Transverse colon (tissue), 4 donors: ENCODE data around the gene RAPGEF4. TPM values are rescaled to one million over a fixed set of nuclear protein-coding genes. Genes with fewer than 3 reads are reported as not detected.

Experiments
- DNase-seq: peaks from one replicate; pipeline ENCODE4 v3.0.0-alpha.2; 2019
- H3K27ac ChIP-seq, 4 donors: fragments of 200-600 bp; sonication (generic); 2 replicates each; pipeline ENCODE4 v1.5.1; 2016 to 2018; ENCODE audit warnings: inconsistent platforms in 4 of 4
- H3K27me3 ChIP-seq: fragments of 200-600 bp; sonication (generic); 2 replicates; pipeline ENCODE4 v1.5.1; 2017; ENCODE audit warnings: inconsistent platforms
- H3K36me3 ChIP-seq, 4 donors: fragments of 200-600 bp; sonication (generic); 2 replicates each; pipeline ENCODE4 v1.5.1; 2017 to 2019; ENCODE audit warnings: inconsistent platforms in 4 of 4
- H3K4me1 ChIP-seq, 4 donors: fragments of 200-600 bp; sonication (generic); 2 replicates each; pipeline ENCODE4 v1.5.1; 2017 to 2020; ENCODE audit warnings: inconsistent platforms in 4 of 4
- H3K4me3 ChIP-seq, 4 donors: fragments of 200-600 bp; sonication (generic); 1 replicate in 1 of 4; 2 replicates in 3 of 4; pipeline versions ENCODE4 v1.5.1 to v1.6.1; 2017 to 2019; ENCODE audit warnings: inconsistent platforms in 4 of 4
- H3K9me3 ChIP-seq, 2 donors: fragments of 200-600 bp; sonication (generic); 2 replicates each; pipeline ENCODE4 v1.5.1; 2017 to 2019; ENCODE audit warnings: inconsistent platforms in 2 of 2
- EP300 ChIP-seq: sonication (generic); formaldehyde crosslinking; IDR thresholded peaks from one replicate; pipeline ENCODE4 v1.6.1; 2017; ENCODE audit warnings: antibody characterized with exemption, low read depth
- POLR2A ChIP-seq: fragments of 450-650 bp; IDR thresholded peaks from one replicate; pipeline ENCODE4 v1.6.1; 2016; ENCODE audit warnings: antibody characterized with exemption, mild to moderate bottlenecking, moderate library complexity
- POLR2AphosphoS5 ChIP-seq, 3 donors: sonication (generic); formaldehyde crosslinking; IDR thresholded peaks; one replicate each; pipeline ENCODE4 v1.6.1; 2016; ENCODE audit warnings: antibody characterized with exemption in 3 of 3
- WGBS, 2 donors: methylation state at CpG; one replicate each; pipeline ENCODE4 v1.1.5; 2018; ENCODE audit warnings: low coverage in 1 of 2; 5-methylcytosine and 5-hydroxymethylcytosine counted together
- in situ Hi-C, 4 donors: fragments of 200-750 bp; cut with MboI; loops; one replicate each; pipeline versions ENCODE4 v1.15.0 to v1.15.1; 2017; ENCODE audit warnings: low sequenced_read_pairs in 3 of 4, low pct_ligation_motif_present in 1 of 4, low pct_unique_long_range_greater_than_20kb in 1 of 4
- intact Hi-C: fragments of 100-400 bp; cut with DNase I; formaldehyde crosslinking; loops from one replicate; pipeline ENCODE4 v1.15.1; 2023; ENCODE audit warnings: low total_unique reads
- total RNA-seq, 4 donors: library from RNA; depleted of rRNA; stranded (reverse); fragments of >200 nt; gene quantifications; one replicate each; pipeline ENCODE4 v1.1.0, GENCODE V29; 2016
- TF ChIP-seq, protein P1 (sequence below), 5 experiments: fragments of 200-600 bp in 3 of 5; fragments of 450-650 bp in 2 of 5; sonication (generic) in 3 of 5; IDR thresholded peaks; 1 replicate in 2 of 5; 2 replicates in 3 of 5; pipeline ENCODE4 v1.5.1; 2016 to 2017; ENCODE audit warnings: antibody characterized with exemption in 5 of 5, inconsistent platforms in 3 of 5, mild to moderate bottlenecking in 2 of 5, moderate library complexity in 1 of 5

Gene RAPGEF4
- total RNA-seq, 4 donors from 2014 or later, result 1.4 to 12.3 (median 2.2) TPM; not detected in 1

DNA sequence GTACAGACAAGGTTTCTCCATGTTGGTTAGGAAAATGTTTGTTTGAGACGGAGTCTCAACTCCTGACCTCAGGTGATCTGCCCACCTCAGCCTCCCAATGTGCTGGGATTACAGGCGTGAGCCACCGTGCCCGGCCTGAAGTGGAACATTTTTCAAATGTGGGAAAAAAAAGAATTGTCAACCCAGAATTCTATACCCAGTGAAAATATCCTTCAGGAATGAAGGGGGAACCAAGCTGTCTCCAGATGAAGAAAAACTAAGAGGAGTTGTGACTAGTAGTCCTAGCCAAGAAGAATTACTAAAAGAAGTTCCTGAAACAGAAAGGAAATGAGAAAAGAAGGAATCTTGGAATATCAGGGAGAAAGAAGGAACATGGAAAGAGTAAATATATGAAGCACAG lies 25.7 kb downstream of the RAPGEF4 start:
- no peak overlapping the region for H3K4me3 ChIP-seq
- 92% methylated on average over 4 of the region's 4 CpGs; no CpG with 5 or more reads in 1 of the 2 donors for WGBS, 2 donors
- peaks cover 0 to 9% of the 10 kb centered on the region in 2 donors for H3K9me3 ChIP-seq
- no peaks in the 10 kb centered on the region for H3K36me3 ChIP-seq
- DNase-seq, result no peak
- intact Hi-C loops, result no loop called here
- in situ Hi-C loops, result no loop called here
- H3K27me3 ChIP-seq, result no peaks in the 10 kb centered on the region
- TF ChIP-seq POLR2A (no peak), POLR2AphosphoS5 (IDR thresholded peaks at IDR 0.05) (no peak), EP300 (no peak)
- TF ChIP-seq, protein P1, sequence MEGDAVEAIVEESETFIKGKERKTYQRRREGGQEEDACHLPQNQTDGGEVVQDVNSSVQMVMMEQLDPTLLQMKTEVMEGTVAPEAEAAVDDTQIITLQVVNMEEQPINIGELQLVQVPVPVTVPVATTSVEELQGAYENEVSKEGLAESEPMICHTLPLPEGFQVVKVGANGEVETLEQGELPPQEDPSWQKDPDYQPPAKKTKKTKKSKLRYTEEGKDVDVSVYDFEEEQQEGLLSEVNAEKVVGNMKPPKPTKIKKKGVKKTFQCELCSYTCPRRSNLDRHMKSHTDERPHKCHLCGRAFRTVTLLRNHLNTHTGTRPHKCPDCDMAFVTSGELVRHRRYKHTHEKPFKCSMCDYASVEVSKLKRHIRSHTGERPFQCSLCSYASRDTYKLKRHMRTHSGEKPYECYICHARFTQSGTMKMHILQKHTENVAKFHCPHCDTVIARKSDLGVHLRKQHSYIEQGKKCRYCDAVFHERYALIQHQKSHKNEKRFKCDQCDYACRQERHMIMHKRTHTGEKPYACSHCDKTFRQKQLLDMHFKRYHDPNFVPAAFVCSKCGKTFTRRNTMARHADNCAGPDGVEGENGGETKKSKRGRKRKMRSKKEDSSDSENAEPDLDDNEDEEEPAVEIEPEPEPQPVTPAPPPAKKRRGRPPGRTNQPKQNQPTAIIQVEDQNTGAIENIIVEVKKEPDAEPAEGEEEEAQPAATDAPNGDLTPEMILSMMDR (IDR thresholded peaks at IDR 0.05), result no peak
- no peaks in the 10 kb centered on the region for H3K4me1 ChIP-seq
- no peak overlapping the region for H3K27ac ChIP-seq

DNA sequence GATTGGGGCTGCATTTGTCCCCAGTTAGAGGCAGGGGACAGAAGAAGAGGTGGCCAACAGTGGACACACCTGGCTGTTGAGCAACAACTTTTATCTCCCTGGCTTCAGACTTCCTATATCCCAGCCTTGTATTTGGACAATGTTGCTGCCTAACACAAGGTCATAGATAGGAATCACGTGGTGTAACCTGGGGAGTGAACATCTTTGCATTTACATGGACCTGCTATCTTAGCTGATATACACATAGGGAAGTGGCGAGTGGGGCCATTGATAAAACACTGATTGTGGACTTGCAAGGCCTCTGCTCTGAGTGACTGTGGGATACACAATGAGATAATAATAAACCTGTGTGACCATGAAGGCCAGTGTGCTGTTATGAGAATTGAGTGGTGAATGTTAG lies 26.9 kb downstream of the RAPGEF4 start:
- DNase-seq, result no peak
- in situ Hi-C loops (no loop called here), intact Hi-C loops (no loop called here)
- TF ChIP-seq, protein P1 (IDR thresholded peaks at IDR 0.05), result no peak
- TF ChIP-seq EP300, result no peak
- no peaks in the 10 kb centered on the region for H3K4me1 ChIP-seq
- H3K4me3 ChIP-seq, result no peak overlapping the region
- H3K27me3 ChIP-seq, result no peaks in the 10 kb centered on the region
- 50 to 69% methylated on average over 1 to 2 of the region's 2 CpGs for WGBS, 2 donors
- H3K36me3 ChIP-seq, result no peaks in the 10 kb centered on the region
- H3K27ac ChIP-seq, result no peak overlapping the region
- H3K9me3 ChIP-seq, result peaks cover 0 to 9% of the 10 kb centered on the region in 2 donors

DNA sequence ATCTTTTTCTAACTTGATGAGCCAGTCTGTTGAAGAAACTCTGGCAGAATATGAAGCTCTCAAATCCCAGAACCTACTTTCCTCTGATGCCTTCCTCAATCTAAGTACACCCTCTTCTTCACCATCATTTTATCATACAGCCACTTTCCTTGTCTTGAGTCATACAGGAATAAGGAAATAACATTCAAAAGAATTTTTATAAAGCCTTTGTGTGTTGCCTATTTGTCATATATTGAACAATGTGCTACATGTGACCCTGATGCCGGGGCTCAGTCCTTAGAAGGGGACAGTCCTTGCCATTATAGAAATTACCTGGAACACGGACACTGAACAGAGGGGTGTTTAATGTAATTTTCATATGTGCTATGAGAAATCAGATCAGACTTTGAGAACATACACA lies 27.4 kb downstream of the RAPGEF4 start:
- H3K4me1 ChIP-seq, result no peaks in the 10 kb centered on the region
- no peak overlapping the region for H3K27ac ChIP-seq
- in situ Hi-C loops (no loop called here), intact Hi-C loops (no loop called here)
- WGBS, 2 donors, result 73 to 75% methylated on average over 2 of the region's 2 CpGs
- H3K4me3 ChIP-seq, result no peak overlapping the region
- no peak for TF ChIP-seq POLR2A
- H3K27me3 ChIP-seq, result no peaks in the 10 kb centered on the region
- peaks cover 0 to 9% of the 10 kb centered on the region in 2 donors for H3K9me3 ChIP-seq
- no peaks in the 10 kb centered on the region for H3K36me3 ChIP-seq
- no peak for DNase-seq

DNA sequence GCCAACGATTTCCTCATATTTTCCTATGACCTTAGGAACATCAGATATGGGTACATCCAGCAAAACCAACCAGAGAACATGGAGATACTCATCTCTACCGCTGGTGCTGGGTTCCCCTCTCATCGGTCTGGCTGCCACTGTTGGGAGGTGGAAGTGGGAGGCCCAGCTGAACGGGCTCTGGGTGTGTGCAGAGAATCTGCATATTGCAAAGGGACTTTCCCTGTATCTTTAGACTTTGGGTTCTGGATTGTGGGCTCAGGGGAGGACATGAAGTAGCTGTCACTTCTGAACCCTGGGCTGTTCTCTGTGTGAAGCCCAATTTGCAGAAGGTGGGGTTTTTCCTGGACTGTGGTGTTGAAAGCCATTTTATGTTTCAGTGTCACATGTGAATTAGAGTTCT lies 30.0 kb downstream of the RAPGEF4 start:
- TF ChIP-seq, protein P1 (IDR thresholded peaks at IDR 0.05), result no peak
- TF ChIP-seq EP300 (no peak), POLR2AphosphoS5 (IDR thresholded peaks at IDR 0.05) (no peak), POLR2A (no peak)
- no peak for DNase-seq
- in situ Hi-C loops (no loop called here), intact Hi-C loops (no loop called here)
- WGBS, 2 donors, result 60 to 82% methylated on average over 1 to 4 of the region's 4 CpGs
- H3K9me3 ChIP-seq, result peaks cover 0 to 9% of the 10 kb centered on the region in 2 donors
- H3K4me1 ChIP-seq, result no peaks in the 10 kb centered on the region
- H3K27me3 ChIP-seq, result no peaks in the 10 kb centered on the region
- no peak overlapping the region for H3K27ac ChIP-seq
- no peaks in the 10 kb centered on the region for H3K36me3 ChIP-seq
- H3K4me3 ChIP-seq, result no peak overlapping the region

DNA sequence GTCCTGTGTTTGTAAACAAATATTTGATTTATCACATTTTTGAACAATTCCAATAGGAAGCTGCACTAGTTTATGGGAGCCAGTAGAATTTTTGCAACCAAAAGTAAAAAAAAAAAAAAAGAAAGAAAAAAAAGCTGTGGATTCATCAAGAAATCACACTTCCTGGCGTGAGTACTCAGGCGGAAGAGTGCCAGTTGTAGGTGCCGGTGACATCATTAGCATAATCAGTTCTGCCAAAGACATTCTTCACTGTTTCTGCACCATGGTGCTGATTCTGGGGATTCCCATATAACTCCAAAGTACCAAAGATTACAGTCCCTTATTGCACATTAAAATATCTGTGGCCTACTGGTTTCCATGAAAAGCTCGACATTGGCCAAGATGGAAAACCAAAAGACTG lies 32.8 kb downstream of the RAPGEF4 start:
- Histone ChIP-seq H3K27ac (no peak overlapping the region), H3K9me3 (no peaks in the 10 kb centered on the region), H3K36me3 (no peaks in the 10 kb centered on the region), H3K4me1 (no peaks in the 10 kb centered on the region), H3K27me3 (no peaks in the 10 kb centered on the region), H3K4me3 (no peak overlapping the region)
- no peak for TF ChIP-seq EP300
- no peak for TF ChIP-seq POLR2AphosphoS5 (IDR thresholded peaks at IDR 0.05)
- no peak for TF ChIP-seq POLR2A
- TF ChIP-seq, protein P1 (IDR thresholded peaks at IDR 0.05), result no peak
- WGBS, 2 donors, result 90 to 100% methylated on average over 2 to 4 of the region's 4 CpGs
- intact Hi-C loops, result no loop called here
- in situ Hi-C loops, result no loop called here
- no peak for DNase-seq
